Stimulated activated CD8-positive, alpha-beta memory T cell treated with anti-CD3 and anti-CD28 coated beads, Interleukin-4, amount 100 ng/mL, for 48 hours (primary cell): ENCODE data around the gene ZNF77.
"Not testable (repeated sequence)": the region's sequence is repeated elsewhere in the genome, so short reads cannot be mapped to it uniquely, and the experiment has no call there.

ENCODE experiments used
- DNase-seq: peaks from one replicate; pipeline ENCODE4 v3.0.0-alpha.2; 2020

Gene ZNF77

DNA sequence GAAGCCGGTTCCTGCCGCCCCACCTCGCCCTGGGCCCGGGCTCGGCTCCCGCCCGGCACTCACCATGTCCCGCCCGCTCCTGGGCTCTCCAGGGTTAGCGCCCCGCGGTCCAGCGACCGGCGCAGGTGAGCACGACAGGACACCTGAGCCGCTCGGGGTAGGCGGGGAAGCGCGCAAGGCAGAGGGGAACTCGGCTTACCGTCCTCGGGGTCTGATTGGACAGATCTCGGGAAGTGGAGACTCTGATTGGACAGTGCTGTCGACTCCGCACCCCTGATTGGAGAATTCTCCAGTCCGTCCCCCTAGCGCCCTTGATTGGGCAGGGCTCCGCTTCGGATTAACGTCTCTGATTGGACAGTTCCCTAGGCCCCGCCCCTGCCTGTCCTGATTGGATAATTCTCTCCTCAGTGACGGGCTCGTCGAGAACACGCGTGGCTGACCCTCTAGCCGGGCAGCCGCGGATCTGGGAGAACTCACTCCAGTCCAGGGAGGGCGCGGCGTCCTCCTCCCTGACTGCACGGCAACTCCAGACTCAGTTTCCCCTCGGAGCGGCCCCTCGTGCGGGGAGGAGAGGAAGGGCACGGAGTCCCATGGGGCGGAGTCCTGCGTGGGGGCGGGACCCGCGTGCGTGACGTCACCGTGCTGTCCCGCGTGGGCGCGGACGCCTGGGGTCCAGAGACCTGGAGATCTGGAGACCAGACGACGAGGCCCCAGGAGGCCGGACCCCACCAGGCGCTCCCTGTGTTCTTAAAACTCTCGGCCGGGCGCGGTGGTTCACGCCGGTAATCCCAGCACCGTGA, at the start of gene ZNF77:
TSS of gene ZNF77 (minus strand) at position 197 of the 800 bp plus-strand sequence. CDS start at position 66, 131 bp downstream.
- DNase-seq = peak; percentile 99

DNA sequence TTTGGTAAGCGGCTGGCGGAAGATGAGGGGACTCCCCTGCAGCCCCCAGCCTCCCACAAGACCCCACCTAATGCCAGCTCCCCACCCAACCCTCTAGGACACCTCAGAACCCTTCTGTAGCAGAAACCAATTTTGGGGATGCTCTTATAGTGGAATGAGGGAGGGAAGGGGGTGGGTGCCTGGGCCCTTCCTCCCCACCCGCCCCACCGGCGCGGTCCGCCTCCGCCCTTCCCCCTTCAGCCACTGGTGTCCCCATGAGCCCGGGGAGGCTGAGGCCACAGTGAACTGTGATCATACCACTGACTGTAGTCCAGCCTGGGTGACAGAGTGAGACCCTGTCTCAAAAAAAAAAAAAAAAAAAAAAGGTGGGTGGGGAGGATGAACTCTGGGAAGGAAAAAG, 48.8 kb upstream of the ZNF77 start:
- no peak for DNase-seq

DNA sequence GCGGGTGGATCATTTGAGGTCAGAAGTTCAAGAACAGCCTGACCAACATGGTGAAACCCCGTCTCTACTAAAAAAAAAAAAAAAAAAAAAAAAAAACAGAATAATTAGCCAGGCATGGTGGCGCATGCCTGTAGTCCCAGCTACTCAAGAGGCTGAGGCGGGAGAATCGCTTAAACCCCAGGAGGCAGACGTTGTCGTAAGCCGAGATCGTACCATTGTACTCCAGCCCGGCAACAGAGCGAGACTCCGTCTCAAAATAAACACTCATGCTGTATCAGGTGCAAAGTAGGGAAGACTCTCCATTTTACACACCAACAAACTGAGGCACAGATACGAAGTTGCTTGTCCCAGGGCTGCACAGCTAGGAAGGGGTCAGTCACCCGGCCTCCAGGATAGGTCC, 48.2 kb upstream of the ZNF77 start:
- DNase-seq = no peak

DNA sequence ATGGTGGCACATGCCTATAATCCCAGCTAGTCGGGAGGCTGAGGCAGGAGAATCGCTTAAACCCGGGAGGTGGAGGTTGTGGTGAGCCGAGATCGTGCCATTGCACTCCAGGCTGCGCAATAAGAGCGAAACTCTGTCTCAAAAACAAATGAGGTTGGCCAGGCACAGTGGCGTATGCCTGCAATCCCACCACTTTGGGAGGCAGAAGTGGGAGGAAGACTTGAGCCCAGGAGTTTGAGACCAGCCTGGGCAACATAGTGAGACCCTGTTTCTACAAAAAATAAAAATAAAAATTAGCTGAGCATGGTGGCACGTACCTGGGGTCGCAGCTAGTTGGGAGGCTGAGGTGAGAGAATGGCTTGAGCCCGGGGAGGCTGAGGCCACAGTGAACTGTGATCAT, 47.6 kb upstream of the ZNF77 start:
- not testable (repeated sequence) for DNase-seq

DNA sequence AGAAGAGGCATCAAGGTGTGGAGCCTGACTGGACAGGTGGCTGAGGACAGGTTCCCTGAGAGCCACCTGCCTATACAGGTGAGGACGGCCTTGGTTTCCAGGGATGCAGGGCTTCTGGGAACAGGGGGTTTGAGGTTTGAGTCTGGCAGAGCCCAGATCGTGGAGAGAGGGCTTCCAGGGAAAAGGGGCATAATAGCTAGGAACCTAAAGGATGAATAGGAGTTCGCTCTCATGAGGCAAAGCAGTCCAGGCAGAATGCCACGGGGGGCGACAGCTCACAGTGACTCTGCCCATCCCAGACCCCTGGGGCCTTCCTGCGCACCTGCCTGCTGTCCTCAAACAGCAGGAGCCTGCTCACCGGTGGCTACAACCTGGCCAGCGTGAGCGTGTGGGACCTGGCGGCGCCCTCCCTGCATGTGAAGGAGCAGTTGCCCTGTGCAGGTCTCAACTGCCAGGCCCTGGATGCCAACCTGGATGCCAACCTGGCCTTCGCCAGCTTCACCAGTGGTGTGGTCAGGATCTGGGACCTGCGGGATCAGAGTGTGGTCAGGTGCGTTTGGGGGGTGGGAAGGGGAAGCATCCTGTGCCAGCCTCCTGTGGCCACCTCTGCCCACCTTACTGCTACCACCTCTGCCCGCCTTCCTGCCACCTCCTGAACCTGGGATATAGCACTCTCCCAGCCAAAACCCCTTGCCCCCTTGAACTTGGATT, 44.6 kb upstream of the ZNF77 start:
- no peak for DNase-seq

DNA sequence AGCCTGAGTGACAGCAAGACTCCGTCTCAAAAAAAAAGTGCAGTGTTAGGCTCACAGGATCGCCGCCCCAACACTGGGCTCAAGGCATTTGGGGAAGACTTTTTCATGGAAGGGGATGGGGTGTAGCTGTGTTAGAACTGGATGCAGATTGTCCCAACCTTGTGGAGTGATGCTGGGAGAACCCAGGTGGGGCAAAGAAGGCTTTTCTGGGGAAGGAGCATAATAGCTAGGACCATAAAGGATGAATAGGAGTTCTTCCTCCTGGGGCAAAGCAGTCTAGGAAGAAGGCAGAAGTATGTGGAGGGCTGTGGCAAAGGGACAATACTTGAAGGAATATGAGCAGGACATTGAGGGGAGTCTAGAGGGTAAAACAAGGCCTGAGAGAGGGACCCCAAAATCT, 43.8 kb upstream of the ZNF77 start:
- DNase-seq = no peak

DNA sequence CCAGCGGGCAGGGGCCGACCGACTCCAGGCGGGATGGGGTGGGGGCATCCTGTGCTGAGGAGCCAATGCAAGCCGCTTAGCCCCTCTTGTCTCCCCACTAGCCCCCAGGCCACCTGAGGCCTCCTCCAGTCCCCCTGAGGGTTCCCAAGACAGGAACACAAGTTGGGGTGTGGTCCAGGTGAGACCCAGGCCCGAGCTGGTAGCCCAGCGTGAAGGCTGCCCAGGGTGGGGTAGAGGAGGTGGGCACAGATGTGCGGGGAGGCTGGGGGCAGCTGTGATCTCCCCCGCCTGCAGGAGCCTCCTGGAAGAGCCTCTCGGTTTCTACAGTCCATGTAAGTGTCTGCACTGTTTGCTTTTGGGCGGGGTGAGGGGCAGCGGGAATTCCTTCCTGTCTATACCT, 43.0 kb upstream of the ZNF77 start:
- DNase-seq = no peak

DNA sequence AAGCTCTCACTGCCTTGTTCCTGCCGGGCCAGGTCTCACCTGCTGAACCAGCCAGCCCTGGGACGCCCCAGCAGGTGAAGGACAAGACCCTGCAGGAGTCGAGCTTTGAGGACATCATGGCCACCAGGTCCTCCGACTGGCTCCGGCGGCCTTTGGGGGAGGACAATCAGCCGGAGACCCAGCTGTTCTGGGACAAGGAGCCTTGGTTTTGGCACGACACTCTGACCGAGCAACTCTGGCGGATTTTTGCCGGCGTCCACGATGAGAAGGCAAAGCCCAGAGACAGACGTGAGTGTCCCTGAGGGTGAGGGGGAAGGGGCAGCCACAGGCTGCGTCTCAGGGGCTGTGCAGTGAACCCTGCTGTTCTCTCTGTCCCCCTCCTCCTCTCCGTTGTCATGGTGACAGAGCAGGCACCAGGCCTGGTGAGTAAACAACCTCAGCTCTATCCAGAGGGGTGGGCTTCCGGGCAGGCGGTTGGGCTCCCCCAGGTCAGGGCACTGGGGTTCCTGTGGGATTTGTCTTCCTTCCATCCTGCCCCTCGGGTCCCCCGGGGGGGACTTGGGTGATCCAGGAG, 42.3 kb upstream of the ZNF77 start:
- no peak for DNase-seq

DNA sequence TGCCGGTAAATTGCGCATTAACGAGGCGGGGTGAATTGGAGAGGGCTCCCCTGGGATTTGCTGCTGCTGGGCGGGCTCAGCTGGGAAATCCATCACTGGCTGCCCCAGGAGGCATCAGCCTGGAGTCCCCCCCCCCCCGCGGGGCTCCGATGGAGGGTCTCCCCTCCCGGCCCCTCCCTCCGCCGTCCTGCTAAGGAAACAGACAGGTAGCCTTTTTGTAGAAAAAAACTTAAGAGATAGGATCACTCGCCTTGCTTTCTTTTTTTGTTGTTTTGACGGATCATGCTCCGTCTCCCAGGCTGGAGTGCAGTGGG, 39.4 kb upstream of the ZNF77 start:
- DNase-seq = no peak

DNA sequence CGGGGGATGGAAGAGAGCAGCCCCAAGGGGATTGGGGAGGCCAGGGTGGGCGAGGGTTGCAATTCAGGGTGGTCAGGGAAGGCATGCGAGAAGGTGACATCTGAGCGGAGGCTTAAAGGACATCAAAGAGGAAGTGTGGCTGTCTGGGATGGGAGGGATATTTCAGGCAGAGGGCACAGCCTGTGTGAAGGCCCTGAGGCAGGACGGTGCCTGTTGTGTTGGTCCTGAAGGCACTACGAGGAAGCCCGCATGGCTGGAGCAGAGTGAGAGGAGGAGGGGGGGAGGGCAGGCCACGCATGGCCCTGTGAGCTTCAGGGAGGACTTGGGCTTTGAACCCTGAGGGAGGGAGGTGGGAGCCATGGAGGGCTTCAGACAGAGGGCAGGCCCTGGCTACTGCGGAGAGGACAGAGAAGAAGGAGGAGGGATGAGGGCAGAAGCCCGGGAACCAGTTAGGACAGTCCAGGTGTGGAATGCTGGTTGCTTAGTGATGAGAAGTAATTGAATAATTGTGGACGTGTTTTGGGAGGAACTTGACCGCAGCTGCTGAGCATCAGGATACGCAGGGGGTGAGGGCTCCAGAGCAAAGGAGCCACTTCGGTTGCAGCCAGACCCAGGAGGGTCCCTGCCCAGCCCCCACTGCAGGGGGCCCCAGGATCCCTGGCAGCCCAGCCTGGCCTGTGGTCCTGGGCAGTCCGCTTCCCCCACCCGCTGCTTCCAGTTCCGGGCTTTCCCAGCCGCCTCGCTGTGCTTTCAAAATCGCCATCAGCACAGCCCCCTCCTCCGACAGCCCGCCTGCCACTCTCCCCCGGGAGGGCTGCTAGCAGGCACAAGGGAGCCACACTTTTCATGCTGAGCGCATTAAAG, 38.8 kb upstream of the ZNF77 start:
- DNase-seq = no peak

DNA sequence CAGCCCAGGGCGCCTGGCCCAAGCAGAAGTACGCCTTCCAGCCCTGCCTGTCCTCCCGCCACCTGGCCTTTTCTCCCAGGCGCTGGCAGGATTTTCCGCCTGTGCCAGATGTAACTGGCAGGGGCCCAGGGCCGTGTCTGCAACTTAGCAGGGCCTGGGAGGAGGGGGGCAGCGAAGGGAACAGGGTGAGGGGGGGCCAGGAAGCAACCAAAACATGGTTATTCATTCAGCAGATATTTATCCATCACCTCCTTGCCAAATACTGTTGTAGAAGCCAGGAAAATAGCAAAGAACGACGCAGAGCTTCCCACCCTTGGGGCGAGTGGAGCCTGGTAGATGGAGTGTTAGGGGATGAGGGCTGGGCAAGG, 38.2 kb upstream of the ZNF77 start:
- no peak for DNase-seq

DNA sequence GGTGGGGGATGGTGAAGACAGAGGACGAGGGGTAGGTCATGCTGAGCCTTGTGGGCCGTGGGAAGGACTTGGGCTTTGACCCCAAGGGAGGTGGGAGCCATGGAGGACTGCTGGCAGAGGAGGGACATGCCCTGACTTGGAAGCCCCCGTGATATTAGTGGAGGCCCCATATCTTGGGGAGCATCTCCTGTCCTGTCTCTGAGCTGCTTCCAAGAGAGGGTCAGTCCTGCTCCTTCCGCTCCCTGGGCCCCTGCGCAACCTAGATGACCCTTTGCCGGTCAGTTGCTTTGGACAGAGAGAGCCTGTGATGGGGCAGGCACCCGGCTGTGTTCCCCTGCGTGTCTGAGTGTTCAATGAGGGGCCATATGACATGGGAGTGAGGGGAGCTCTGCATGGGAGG, 37.8 kb upstream of the ZNF77 start:
- DNase-seq = no peak

DNA sequence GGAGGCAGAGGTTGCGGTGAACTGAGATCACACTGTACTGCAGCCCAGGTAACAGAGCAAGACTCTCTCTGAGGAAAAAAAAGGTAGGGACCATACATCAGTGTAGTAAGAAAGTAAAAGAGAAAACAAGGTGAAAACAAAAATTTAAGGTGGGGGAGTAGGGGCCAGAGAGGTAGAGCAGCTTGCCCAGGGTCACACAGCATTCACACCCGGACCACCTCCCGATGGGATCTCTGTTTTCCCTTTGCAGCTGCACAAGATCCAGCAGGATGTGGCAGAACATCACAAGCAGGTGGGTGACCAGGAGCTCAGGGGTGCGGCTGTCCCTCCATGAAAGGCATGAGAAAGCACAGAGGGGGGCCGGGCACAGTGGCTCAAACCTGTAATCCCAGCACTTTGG, 37.1 kb upstream of the ZNF77 start:
- DNase-seq = no peak

DNA sequence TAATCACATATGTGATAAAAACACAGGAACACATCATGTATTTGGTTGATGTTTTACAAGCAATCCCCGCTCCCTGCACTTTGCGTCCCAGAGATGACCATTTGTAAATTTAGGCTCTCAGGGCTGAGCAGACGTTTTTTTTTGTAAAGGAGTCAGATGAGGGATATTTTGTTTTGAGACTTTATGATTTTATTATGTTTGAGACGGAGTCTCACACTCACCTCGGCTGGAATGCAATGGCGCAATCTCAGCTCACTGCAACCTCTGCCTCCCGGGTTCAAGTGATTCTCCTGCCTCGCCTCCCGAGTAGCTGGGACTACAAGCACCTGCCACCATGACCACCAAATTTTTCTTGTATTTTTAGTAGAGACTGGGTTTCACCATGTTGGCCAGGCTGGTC, 34.0 kb upstream of the ZNF77 start:
- DNase-seq = no peak

DNA sequence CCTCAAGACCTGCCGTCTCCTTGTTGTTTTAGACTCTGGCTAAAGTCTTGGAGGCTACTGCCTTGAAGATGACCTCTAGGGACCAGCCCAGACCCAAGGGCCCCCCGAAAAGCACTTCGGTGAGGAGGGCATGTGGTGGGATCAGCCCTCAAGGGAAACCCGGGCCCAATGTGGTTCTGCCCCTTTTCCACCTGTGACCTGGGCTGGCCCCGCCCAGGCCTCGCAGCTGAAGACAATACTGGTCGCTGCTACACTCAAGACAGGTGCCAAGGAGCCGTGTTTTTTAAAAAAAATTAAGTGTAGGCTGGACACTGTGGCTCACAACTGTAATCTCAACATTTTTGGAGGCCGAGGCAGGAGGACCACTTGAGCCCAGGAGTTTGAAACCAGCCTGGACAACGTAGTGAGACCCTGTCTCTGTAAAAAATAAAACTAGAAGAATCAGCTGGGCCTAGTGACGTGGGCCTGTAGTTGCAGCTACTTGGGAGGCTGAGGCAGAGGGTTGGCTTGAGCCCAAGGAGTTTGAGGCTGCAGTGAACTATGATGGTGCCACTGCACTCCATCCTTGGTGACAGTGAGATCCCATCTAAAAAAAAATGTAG, 33.5 kb upstream of the ZNF77 start:
- no peak for DNase-seq

DNA sequence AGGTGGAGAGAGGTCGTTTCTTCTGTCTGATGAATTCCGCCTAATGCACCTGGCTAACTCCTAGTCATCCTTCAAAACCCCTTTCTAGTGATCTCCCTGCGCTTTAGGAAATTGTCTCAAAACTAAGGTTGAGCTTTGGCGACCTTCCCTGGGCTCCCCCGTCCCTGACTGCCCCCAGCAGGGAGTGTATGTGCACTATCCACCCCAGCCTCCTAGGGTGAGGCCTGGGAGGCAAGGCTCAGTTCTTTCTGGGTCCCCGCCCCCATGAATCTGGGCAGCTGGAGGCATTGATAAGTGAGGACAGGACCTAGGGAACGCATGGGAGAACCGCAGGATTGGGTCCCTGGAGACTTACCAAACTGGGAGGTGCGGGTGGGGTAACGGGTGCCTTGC, 33.0 kb upstream of the ZNF77 start:
- DNase-seq = no peak

DNA sequence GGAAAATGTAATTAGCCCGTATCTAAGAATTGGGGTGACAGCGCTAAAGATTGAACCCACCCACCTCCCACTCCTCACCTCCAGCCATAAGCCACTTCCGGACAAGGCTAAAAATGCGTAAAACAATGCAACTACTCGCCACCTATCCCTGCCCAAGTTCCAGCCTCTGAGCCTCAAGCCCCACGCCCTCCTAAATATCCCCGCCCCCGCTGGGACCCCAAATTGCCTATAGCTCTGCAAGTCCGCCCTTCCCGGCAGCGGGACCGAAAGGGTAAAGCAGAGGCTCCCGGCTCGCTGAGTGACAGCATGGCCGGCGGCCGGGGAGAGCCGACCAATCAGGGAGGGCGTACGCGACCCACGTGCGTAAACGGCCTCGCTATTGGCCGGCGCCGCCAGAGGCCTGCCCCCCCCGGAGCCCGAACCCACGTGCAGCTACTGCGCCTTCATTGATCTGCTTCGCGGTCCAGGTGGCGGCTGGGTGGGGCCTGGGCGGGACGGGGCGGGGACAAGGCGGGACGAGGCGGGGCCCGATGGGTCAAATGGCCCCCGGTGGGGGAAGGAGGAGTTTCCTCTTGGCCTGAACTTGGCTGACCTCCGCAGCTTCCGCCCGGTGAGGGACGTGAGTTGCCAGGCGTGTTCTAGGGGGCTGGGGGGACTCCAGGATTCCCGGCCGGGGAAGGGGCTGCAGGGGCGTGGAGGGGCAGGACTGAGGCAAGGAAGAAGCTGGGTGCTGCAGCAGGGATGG, 32.4 kb upstream of the ZNF77 start, which contains the start of gene TLE6:
TSS of gene TLE6 (plus strand) at position 564 of the 745 bp plus-strand sequence. CDS start 670 bp downstream, outside the sequence.
- peak; percentile 95 for DNase-seq

DNA sequence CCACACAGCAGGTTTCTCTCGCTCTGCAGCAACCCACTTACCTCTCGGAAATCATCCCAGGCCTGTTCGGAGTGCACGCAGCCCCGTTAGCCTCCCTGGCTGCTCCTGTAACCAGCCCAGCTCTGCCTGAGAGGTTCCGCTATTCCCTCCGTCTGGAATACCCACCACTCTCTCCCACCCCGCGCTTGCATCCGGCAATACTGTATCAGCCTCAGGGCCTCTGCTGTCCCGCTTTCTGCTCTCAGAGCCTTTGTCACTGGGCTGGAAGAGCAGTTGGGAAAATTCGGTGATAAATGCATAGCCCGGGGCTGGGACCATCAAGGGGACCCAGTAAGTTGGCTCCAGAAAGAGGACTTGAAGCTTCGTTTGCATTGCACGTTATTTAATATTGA, 31.8 kb upstream of the ZNF77 start:
- DNase-seq = no peak

DNA sequence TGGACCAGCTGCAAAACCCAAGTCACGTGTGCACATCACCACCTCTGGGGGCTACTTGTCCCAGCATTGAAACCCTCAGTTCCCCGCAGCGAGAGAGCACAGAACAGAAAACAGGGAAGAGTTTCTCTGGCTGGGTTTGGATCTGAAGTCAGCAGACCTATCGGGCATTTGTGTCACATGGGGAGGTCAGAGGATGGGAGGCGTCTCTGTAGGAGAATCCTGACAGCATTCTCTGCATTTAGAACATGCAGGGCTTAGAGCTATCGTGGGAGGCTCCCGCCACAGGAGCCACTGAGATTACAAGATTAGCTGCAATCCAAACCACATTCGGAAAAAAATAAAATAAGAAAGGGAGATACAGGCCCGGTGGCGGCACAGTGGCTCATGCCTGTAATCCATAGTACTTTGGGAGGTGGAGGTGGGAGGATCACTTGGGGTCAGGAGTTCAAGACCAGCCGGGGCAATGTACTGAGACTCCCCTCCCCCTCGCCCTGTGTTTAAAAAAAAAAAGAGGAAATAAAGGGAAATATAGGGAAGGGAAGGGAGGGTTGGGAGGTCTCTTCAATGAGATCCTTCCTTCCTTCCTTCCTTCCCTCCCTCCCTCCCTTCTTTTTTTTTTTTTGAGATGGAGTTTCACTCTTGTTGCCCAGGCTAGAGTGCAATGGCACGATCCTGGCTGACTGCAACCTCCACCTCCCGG, 29.7 kb upstream of the ZNF77 start:
- peak; percentile 36 for DNase-seq

DNA sequence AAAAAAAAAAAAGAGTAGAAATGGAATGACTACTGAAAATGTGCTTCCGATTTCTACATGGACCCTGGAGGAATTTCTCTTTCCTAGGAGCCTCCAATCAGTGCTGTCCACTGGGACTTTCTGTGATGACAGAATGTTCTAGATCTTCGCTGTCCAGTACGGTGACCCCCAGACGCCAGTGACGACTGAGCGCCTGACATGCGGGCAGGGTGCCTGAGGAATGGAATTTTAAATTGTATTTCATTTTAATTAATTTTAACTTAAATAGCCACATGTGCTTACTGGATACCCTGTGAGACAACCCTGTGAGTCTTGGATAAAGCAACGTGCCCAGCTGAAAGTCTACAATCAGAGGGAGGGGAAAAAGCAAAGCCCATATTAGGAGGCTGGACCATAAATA, 28.5 kb upstream of the ZNF77 start:
- DNase-seq = no peak

DNA sequence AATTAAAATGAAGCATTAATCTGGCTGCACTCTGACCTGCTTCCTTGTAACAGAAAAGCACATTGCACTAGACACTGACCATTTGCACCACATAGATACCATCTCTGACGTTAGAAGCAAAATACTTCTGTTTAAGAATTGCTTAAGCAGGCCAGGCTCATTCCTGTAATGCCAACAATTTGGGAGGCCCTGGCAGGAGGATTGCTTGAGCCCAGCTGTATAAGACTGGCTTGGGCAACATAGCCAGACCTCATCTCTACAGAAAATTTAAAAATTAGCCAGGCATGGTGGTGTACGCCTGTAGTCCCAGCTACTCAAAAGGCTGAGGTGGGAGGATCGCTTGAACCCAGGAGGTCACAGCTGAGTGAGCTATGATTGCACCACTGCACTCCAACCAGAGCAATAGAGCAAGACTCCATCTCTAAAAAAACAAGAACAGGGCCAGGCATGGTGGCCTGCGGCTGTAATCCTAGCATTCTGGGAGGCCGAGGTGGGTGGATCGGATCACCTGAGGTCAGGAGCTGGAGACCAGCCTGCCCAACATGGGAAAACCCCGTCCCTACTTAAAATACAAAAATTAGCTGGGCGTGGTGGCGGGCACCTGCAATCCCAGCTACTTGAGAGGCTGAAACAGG, 25.5 kb upstream of the ZNF77 start:
- no peak for DNase-seq
